Activated T-cell treated with anti-CD3 and anti-CD28 coated beads for 4 hours (primary cell): Measurements from ENCODE around the gene PDPR.
"Not testable (repeated sequence)": the region's sequence is repeated elsewhere in the genome, so short reads cannot be mapped to it uniquely, and the experiment has no call there.

ENCODE experiments used
- DNase-seq: peaks from one replicate; pipeline ENCODE4 v3.0.0-alpha.2; 2020

Gene PDPR

GRCh38 chr16:70135796-70136195, 21.7 kb downstream of the PDPR start:
- DNase-seq: not testable (repeated sequence)

- not testable (repeated sequence) for DNase-seq
Measured at GRCh38 chr16:70136595-70136994, 22.5 kb downstream of the PDPR start.

- DNase-seq: not testable (repeated sequence)
Measured at GRCh38 chr16:70142739-70143138, 28.6 kb downstream of the PDPR start.

- DNase-seq: not testable (repeated sequence)
Measured at GRCh38 chr16:70143231-70143895, 29.2 kb downstream of the PDPR start.

GRCh38 chr16:70147853-70148252, 33.7 kb downstream of the PDPR start:
- DNase-seq: not testable (repeated sequence)

- not testable (repeated sequence) for DNase-seq
Measured at GRCh38 chr16:70148453-70148852, 34.3 kb downstream of the PDPR start.

GRCh38 chr16:70149296-70149695, 35.2 kb downstream of the PDPR start:
- DNase-seq: not testable (repeated sequence)

GRCh38 chr16:70151391-70151790, 37.3 kb downstream of the PDPR start:
- DNase-seq: no peak

GRCh38 chr16:70151941-70152509, 37.9 kb downstream of the PDPR start:
- no peak for DNase-seq

GRCh38 chr16:70152578-70153302, 38.6 kb downstream of the PDPR start:
- DNase-seq: no peak

- not testable (repeated sequence) for DNase-seq
Measured at GRCh38 chr16:70154736-70155135, 40.6 kb downstream of the PDPR start.

- DNase-seq: no peak
Measured at GRCh38 chr16:70156207-70156978, 42.3 kb downstream of the PDPR start.

- DNase-seq: no peak
Measured at GRCh38 chr16:70157105-70157476, 43.0 kb downstream of the PDPR start.

GRCh38 chr16:70157477-70158260, 43.5 kb downstream of the PDPR start:
- no peak for DNase-seq

- DNase-seq: no peak
Measured at GRCh38 chr16:70158261-70158939, 44.3 kb downstream of the PDPR start.

GRCh38 chr16:70159355-70160348, 45.5 kb downstream of the PDPR start:
- no peak for DNase-seq

- DNase-seq: no peak
Measured at GRCh38 chr16:70160388-70160787, 46.3 kb downstream of the PDPR start.

GRCh38 chr16:70160821-70161220, 46.7 kb downstream of the PDPR start:
- DNase-seq: no peak

GRCh38 chr16:70161350-70161749, 47.2 kb downstream of the PDPR start:
- DNase-seq: no peak

GRCh38 chr16:70162041-70162451, 47.9 kb downstream of the PDPR start:
- no peak for DNase-seq

- no peak for DNase-seq
Measured at GRCh38 chr16:70163596-70163995, 49.5 kb downstream of the PDPR start.
